ENCODE results near the gene PPP2R1B. TPM values are rescaled to one million over a fixed set of nuclear protein-coding genes. Genes with fewer than 3 reads are reported as not detected.

PPP2R1B gene
- total RNA-seq, 1 donor from 2014 or later: 46.1 TPM

DNA sequence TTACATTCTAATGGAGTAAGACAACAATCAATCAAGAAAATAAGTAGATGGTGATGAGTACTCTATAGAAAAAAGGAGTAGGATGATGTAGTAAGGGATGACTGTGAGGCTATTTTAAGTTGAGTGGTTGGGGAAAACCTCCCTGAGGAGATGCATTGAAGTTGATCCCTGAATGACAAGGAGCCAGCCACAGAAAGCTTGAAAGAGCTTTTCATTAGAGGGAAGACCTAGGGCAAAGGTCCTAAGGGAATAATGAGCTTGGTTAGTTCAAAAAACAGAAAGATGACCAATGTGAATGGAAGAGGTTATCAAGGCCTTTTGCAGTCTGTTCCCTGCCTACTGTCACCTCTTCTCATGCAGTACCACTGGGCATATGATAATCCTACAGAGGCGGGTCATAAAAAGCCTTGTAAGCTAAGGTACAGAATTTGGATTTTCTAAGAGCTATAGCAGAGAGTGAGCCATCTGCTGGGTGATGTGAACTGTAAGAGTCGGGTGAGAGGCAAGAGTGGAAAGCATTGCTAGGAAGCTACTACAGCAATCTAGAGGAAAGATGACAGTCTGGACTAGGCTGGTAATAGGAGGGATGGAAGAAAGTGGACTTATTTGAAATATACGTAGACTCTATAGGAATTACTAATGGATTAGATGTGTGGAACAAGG, 3.1 kb downstream of the PPP2R1B start:
- DNase-seq (ENCODE audit: low read depth): no peak
- TF ChIP-seq, protein P1, sequence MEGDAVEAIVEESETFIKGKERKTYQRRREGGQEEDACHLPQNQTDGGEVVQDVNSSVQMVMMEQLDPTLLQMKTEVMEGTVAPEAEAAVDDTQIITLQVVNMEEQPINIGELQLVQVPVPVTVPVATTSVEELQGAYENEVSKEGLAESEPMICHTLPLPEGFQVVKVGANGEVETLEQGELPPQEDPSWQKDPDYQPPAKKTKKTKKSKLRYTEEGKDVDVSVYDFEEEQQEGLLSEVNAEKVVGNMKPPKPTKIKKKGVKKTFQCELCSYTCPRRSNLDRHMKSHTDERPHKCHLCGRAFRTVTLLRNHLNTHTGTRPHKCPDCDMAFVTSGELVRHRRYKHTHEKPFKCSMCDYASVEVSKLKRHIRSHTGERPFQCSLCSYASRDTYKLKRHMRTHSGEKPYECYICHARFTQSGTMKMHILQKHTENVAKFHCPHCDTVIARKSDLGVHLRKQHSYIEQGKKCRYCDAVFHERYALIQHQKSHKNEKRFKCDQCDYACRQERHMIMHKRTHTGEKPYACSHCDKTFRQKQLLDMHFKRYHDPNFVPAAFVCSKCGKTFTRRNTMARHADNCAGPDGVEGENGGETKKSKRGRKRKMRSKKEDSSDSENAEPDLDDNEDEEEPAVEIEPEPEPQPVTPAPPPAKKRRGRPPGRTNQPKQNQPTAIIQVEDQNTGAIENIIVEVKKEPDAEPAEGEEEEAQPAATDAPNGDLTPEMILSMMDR (conservative IDR thresholded peaks at IDR 0.05; ENCODE audit: low read depth, low read length): peak; percentile 33
- H3K4me3 ChIP-seq (ENCODE audit: low read depth, low read length): no peak overlapping the region

DNA sequence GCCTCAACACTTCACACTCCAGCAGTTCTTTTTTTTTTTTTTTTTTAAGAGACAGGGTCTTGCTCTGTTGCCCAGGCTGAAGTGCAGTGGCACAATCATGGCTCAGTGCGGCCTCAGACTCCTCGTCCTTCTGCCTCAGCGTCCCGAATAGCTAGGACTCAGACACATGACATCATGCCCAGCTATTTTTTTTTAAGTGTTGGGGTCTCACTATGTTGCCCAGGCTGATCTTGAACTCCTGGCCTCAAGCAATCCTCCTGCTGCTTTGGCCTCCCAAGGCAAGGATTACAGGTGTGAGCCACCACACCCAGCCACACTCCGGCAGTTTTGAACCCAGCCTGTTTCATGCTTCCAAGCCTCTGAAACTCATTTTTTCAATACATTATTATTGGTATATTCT, 3.7 kb downstream of the PPP2R1B start:
- TF ChIP-seq, protein P1 (conservative IDR thresholded peaks at IDR 0.05; ENCODE audit: low read depth, low read length): no peak
- no peak for DNase-seq (ENCODE audit: low read depth)
- no peak overlapping the region for H3K4me3 ChIP-seq (ENCODE audit: low read depth, low read length)

DNA sequence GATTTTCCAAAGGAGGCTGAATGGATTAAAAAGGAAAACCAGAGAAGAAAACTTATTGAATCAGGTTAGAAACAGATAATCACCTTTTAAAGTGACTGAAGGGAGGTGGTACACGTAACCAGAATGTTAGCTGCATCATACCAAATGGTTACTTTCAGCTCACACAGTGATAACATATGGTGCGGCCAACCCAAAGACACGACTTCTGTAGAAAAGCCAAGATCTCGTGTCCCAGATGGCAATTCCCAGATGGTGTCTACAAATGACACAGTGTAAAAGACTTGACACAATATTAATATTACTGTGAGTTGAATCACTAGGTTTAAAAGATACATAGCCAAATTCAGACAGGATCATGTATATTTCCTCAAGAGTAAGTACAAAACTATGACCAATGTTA, 5.2 kb downstream of the PPP2R1B start:
- TF ChIP-seq, protein P1 (conservative IDR thresholded peaks at IDR 0.05; ENCODE audit: low read depth, low read length): no peak
- H3K4me3 ChIP-seq (ENCODE audit: low read depth, low read length): no peak overlapping the region
- DNase-seq (ENCODE audit: low read depth): no peak

DNA sequence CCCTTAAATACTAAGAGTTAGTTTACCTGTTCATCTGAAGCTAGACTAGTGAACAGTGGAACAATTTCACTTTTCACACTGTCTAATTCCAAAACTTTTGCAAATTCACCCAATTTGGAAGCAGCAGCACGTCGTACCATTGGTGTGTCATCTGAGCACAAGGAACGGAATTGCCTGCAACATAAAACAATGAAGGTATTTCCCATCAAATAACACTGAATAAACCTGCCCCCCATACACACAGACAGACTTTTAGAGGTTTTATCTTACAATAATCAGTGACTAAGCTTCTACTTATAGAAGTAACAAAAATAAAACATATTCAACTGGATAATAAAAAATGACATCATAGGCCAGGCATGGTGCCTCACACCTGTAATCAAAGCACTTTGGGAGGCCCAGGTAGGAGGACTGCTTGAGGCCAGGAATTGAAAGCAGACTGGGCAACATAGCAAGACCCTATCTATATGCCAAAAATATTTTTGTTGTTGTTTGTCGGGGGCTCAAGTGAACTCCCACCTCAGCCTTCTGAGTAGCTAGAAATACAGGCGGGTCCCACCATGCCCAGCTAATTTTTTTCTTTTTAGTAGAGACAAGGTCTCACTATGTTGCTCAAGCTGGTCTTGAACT, 6.3 kb downstream of the PPP2R1B start:
- TF ChIP-seq, protein P1 (conservative IDR thresholded peaks at IDR 0.05; ENCODE audit: low read depth, low read length): no peak
- H3K4me3 ChIP-seq (ENCODE audit: low read depth, low read length): no peak overlapping the region
- DNase-seq (ENCODE audit: low read depth): no peak

DNA sequence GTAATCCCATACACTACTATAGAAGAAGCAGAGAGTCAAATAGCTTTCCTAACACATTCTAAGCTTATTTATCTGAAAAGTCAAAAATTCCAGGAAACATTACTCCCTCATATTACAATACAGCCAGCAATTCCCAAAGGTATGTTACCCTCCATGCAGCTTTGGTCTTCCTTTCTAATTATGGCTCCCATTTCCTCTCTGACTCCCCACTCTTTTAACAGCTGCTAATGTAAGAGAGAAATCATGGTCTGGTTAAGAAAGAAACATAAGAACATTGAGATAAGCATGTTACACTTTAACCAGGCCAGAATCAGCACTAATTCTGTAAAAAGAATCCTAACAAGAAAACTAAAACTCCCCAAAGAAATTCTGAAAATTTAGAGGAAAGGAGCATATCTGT, 6.8 kb downstream of the PPP2R1B start:
- H3K4me3 ChIP-seq (ENCODE audit: low read depth, low read length): no peak overlapping the region
- DNase-seq (ENCODE audit: low read depth): no peak
- TF ChIP-seq, protein P1 (conservative IDR thresholded peaks at IDR 0.05; ENCODE audit: low read depth, low read length): no peak

DNA sequence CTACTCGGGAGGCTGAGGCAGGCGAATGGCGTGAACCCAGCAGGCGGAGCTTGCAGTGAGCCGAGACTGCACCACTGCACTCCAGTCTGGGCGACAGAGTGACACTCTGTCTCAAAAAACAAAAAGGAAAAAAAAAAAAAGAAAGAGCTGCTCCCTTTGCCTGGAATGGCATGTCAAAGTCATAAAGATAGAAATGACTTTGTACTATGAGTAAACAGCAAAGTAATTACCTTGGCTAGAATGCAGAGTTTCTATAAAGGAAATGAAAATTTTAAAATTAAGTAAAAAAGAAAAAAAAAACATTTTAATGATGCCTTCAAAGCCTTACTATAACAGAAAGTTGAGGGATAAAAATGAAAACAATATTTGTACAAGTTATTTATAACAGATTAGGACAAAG, 10.1 kb downstream of the PPP2R1B start:
- H3K4me3 ChIP-seq (ENCODE audit: low read depth, low read length): no peak overlapping the region
- DNase-seq (ENCODE audit: low read depth): no peak
- TF ChIP-seq, protein P1 (conservative IDR thresholded peaks at IDR 0.05; ENCODE audit: low read depth, low read length): no peak

DNA sequence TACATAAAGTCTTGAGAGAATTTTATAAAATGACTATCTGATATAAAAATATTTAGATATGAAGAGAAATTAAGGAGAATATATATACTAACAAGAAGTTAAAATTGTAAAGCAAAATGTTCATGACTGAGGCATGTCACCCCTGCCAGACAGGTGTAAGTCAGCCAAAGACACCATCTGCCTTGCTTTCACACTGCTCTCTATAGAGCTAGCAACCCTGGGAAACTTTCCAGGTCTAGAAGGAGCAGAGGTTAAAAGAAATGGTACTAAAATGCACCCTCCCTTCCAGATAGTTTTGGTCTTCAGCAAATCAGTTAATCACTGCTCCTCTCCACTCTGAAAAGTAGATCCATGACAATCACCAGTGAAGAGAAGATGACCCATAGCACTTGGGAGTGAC, 16.5 kb downstream of the PPP2R1B start:
- TF ChIP-seq, protein P1 (conservative IDR thresholded peaks at IDR 0.05; ENCODE audit: low read depth, low read length): no peak
- H3K4me3 ChIP-seq (ENCODE audit: low read depth, low read length): no peak overlapping the region
- DNase-seq (ENCODE audit: low read depth): no peak

Data from epithelial cell of proximal tubule (primary cell).